Erythroblast (primary cell): Measurements from ENCODE around the gene LRP1B.

ENCODE experiments used
- DNase-seq, 2 experiments: peaks; one replicate each; lab custom pipeline; 2025; lab: John Stamatoyannopoulos, UW
- GATA1 ChIP-seq: IDR thresholded peaks from 2 replicates; pipeline ENCODE4 v1.6.1; 2011; ENCODE audit warnings: low read depth, mild to moderate bottlenecking, control low read depth, low read length, moderate library complexity
- POLR2A ChIP-seq: IDR thresholded peaks from 2 replicates; pipeline ENCODE4 v1.6.1; 2011; ENCODE audit warnings: mild to moderate bottlenecking, low read length

Gene LRP1B

GRCh38 chr2:141323571-141323970, 807.2 kb downstream of the LRP1B start:
- DNase-seq: no peak
- TF ChIP-seq GATA1 (no peak), POLR2A (no peak)

- no peak for DNase-seq
- TF ChIP-seq POLR2A (no peak), GATA1 (no peak)
Measured at GRCh38 chr2:141317986-141318385, 812.8 kb downstream of the LRP1B start.

DNA sequence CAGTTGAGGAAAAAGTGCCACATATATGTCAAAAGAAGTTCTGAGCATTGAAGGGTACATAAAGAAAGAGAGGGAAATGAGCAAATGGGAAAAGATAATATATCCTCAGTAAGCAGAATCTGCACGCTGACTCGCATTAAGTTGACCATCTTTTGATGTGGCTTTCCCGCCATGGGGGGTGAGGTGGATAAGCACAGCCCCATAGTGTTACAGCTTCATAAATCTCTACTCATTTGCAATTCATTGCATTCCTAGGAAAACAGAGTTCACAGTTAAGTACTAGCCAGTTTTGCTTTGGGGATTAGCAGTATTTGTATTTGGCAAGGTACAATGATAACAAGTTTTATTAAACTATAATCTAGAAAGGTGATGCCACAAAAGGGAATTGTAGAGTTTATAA, 814.2 kb downstream of the LRP1B start:
- TF ChIP-seq POLR2A (no peak), GATA1 (no peak)
- DNase-seq: no peak

GRCh38 chr2:141316103-141316502, 814.7 kb downstream of the LRP1B start:
- DNase-seq: no peak
- TF ChIP-seq POLR2A: no peak
- no peak for TF ChIP-seq GATA1

- no peak for DNase-seq
- TF ChIP-seq GATA1 (no peak), POLR2A (no peak)
Measured at GRCh38 chr2:141313972-141314371, 816.8 kb downstream of the LRP1B start.

DNA sequence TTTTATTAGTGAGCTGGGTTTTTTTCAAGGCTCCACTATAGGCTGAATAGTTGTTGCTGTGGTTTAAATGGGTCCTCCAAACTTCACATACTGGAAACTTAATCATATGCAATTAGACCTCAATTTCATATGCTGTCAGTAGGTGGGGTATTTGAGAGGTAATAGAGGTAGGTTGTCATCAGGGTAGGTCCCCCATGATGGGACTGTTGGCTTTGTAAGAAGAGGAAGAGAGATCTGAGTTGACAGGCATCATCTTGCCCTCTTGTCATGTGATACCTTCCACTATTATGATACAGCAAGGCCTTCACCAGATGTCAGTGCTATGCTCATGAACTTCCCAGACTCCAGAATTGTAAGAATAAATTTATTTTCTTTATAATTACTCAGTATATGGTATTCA, 819.4 kb downstream of the LRP1B start:
- TF ChIP-seq POLR2A (no peak), GATA1 (no peak)
- no peak for DNase-seq

GRCh38 chr2:141306368-141306767, 824.4 kb downstream of the LRP1B start:
- no peak for TF ChIP-seq POLR2A
- TF ChIP-seq GATA1: no peak
- DNase-seq: no peak

DNA sequence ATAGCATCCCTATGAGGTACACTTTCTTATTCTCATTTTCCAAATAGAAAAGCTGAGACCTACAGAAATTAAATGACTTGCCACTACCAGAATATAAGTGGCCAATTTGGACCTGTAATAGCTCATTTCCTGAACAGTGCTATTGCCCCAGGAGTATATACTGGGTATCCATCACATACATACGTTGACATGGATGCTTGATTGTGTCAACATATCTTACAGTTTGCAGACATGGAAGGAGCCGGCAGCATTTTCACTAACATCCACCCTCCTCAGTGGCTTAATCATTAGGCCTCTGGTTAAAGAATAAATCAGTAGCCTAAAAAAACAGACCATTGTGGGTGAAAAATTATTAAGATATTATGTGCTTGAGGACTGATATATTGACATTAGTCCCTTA, 829.3 kb downstream of the LRP1B start:
- no peak for DNase-seq
- TF ChIP-seq POLR2A: no peak
- TF ChIP-seq GATA1: no peak

GRCh38 chr2:141280037-141280436, 850.8 kb downstream of the LRP1B start:
- TF ChIP-seq POLR2A (no peak), GATA1 (no peak)
- DNase-seq: no peak

DNA sequence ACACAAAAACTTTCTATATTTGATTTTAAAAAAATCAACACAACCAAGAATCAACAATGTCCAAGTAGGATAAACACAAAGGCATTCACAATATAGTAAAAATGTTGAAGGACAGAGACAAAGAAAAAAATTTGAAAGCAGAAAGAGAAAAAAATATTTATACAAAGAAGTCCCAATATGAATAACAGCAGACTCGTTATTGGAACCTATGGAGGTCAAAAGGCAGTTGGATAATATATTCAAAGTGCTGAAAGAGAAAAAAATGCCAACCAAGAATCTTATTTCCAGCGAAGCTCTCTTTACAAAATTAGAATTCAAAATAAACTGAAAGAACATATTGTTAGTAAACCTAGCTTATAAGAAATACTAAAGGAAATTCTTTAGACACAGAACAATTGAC, 859.5 kb downstream of the LRP1B start:
- no peak for DNase-seq
- no peak for TF ChIP-seq POLR2A

DNA sequence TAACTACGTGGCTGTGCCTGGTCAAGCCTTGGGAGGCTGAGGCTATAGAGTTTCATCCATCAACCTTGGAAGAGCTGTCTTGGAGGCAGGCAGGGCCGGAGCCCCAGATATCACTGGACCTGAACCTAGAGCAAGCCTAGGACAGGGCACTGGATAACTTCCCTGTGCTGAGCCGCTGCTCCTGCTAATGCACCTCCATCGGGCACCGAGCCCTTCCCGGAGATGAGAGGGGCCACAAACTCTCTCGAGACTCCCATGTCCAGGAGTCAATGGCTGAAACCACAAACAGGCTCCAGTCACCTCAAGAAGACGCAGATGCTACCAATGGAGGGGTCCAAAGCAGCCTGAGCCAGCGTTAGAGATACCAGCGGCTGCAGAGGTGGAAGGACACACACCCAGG, 866.0 kb downstream of the LRP1B start:
- no peak for TF ChIP-seq POLR2A
- TF ChIP-seq GATA1: no peak
- DNase-seq: no peak

DNA sequence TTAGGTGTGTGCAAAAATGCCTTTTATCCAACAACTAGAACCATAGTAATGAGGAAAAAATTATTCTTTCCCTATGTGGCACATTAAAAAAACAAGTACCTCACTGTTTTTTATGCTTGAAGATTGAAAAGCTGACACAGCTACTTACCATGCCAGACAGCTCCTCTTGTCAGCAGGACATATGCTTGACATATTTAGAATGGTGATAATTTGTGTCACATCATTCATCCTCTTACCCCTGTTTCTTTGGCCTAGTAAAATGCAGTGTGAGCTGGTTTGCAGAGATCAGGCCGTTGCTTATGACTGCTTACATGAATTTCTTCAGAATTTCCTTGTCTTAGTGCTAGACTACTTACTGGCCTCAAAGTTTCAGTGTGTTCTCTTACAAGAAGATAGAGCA, 869.9 kb downstream of the LRP1B start:
- DNase-seq: no peak
- TF ChIP-seq GATA1 (no peak), POLR2A (no peak)

DNA sequence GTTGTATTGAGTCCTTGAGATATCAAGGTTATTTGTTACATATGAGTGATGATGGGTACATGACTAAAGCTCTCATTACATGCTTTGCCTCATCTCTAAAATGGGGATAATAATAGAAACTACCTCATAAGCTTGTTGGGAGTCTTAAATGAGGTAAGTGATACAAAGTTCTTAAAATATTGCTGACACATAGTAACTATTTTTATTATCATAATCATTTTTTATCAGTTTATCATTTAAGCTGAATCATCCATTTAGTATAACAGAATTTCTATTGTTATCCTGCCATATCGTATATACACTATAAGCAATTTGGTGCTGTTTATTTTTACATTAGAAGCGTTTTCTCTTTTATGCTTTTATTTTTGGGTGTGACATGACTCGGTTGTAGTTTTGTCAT, 871.1 kb downstream of the LRP1B start:
- DNase-seq: no peak
- TF ChIP-seq POLR2A (no peak), GATA1 (no peak)

GRCh38 chr2:141242008-141242407, 888.8 kb downstream of the LRP1B start:
- TF ChIP-seq POLR2A (no peak), GATA1 (no peak)
- DNase-seq: no peak

DNA sequence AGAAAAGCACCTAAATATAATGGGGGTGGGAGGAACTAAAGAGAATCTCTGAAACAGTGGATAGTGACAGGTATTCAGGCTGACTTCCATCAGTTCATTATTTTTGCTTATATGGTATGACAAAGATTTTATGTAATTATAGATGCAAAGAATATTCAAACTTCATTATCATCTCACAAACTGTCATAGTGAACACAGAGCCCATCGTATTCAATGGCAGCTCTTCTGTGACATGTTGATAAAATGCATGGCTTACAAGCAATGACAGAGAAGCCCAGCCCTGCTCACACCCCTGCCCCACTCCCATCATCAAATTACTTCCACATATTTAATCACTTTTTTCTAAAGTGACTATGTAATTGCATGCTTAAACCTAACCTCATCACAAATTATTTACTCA, 904.3 kb downstream of the LRP1B start:
- TF ChIP-seq POLR2A: no peak
- TF ChIP-seq GATA1: no peak
- DNase-seq: no peak

DNA sequence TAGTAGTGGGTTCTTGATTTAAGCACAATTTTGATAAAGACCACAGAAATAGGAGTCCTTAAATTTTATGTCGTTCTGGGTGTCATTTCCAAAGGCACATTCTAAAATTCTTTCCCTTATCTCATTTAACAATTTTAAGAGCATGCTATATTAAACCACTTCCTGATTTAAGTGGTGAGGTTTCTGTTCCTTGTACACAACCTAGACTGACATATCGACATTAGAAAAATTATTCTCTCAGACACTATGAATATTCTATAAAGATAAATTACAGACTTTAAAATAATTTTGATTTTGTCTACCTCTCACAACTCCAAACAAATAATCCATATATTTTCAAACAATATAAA, 923.8 kb downstream of the LRP1B start:
- TF ChIP-seq POLR2A (no peak), GATA1 (no peak)
- DNase-seq: no peak

GRCh38 chr2:141201016-141201565, 929.7 kb downstream of the LRP1B start:
- no peak for DNase-seq
- TF ChIP-seq POLR2A: no peak
- TF ChIP-seq GATA1: no peak

DNA sequence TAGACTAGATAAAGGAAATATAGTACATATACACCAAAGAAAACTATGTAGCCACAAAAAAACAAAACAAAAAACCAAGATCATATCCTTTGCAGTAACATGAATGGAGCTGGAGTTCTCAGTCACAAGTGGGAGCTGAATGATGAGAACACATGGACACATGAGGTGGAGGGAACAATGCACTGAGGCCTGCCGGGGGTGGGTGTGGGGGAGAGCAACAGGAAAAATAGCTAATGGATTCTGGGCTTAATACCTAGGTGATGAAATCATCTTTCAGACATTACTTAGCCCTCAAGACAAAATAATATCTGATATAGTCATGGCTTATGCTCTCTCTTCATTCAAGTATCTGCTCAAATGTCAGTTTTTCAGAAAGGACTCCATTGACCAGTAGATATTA, 930.6 kb downstream of the LRP1B start:
- TF ChIP-seq POLR2A (no peak), GATA1 (no peak)
- no peak for DNase-seq
